Measurements from ENCODE around the gene FIGNL2. TPM values are rescaled to one million over a fixed set of nuclear protein-coding genes. Genes with fewer than 3 reads are reported as not detected.
A peak's percentile ranks its signal among the peaks of the same experiment; 100 is the strongest.

Gene FIGNL2
- total RNA-seq, 3 donors from 2014 or later: 0.16 to 1.3 (median 0.29) TPM

DNA sequence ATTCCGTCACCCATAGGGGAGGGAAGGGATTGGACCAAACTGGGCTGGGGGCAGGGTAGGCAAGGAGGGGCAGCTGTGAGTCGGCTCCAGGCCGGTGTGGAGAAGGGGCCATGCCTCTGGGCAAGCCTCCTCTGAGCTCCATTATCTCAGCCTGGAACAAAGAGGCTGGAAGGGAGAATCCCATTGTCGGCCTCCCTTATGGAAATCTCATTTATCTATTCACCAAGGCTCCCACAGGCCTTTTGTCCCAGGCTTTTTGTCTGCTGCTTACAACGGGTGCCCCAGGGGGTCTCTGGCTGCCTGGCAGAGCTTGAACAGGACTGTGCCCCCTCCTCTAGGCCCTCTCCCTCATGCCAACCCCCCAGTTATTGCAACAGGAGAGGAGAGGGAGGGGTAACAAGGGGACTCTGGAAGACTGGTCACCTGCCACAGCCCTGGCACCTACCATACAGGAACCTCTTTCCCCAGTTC, 19.5 kb downstream of the FIGNL2 start:
- H3K27ac ChIP-seq: peak overlapping the region in 1 of 2 donors; percentile 49
- H3K36me3 ChIP-seq: no peaks in the 10 kb centered on the region
- H3K4me1 ChIP-seq: peaks cover 0 to 6% of the 10 kb centered on the region in 2 donors
- no peaks in the 10 kb centered on the region for H3K27me3 ChIP-seq
- H3K4me3 ChIP-seq: no peak overlapping the region
- intact Hi-C loops (cut with DNase I; ENCODE audit: low total_unique reads): no loop called here
- TF ChIP-seq POLR2AphosphoS5 (IDR thresholded peaks at IDR 0.05) (no peak), POLR2A (IDR thresholded peaks at IDR 0.05) (no peak)
- TF ChIP-seq, protein P1, sequence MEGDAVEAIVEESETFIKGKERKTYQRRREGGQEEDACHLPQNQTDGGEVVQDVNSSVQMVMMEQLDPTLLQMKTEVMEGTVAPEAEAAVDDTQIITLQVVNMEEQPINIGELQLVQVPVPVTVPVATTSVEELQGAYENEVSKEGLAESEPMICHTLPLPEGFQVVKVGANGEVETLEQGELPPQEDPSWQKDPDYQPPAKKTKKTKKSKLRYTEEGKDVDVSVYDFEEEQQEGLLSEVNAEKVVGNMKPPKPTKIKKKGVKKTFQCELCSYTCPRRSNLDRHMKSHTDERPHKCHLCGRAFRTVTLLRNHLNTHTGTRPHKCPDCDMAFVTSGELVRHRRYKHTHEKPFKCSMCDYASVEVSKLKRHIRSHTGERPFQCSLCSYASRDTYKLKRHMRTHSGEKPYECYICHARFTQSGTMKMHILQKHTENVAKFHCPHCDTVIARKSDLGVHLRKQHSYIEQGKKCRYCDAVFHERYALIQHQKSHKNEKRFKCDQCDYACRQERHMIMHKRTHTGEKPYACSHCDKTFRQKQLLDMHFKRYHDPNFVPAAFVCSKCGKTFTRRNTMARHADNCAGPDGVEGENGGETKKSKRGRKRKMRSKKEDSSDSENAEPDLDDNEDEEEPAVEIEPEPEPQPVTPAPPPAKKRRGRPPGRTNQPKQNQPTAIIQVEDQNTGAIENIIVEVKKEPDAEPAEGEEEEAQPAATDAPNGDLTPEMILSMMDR (IDR thresholded peaks at IDR 0.05): no peak
- no peaks in the 10 kb centered on the region for H3K9me3 ChIP-seq
- no peak for DNase-seq (ENCODE audit: low spot score in 2 of 2)

DNA sequence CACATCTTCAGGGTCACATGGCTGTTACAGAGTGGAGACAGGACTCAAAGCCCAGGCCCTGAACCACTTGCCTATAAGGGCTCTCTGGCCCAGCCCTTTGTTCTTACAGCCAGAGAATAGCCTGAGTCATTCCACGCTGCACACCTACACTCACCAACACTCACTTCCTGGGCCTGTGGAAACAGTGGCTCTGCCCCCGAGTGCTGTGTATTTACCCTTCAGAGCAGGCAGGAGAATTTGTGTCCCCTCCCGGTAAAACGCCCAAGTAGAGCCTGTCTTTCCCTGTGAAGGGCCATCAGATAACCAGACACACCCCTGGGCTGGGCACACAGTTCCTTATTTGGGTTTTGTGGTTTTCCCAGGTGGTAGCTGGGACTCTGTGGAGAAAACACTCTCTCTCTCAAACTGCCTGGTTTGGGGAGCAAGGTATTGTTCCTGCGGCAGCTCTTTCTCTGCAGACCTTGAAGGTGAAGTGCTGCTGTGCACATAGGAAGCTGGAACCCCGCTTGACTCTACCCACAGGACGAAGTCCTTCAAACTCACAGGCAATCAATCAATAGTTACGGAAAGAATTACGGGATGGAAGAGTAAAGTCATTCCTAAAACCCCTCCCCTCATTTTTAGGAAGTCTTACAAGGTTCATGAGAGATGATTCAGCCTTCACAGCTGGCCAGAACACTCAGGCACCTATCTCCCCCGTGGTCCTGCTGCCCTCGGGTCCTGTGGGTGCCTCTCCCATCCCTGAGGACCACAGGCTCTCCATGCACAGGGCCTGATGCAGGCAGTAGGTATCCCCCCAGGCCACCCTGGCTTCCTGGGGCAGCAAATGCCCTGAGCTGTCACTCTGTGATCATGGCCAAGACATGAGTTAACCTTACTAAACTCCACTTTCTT, 20.3 kb downstream of the FIGNL2 start:
- H3K4me1 ChIP-seq: peaks cover 0 to 6% of the 10 kb centered on the region in 2 donors
- H3K27ac ChIP-seq: peak overlapping the region; percentile 49 to 78
- intact Hi-C loops (cut with DNase I; ENCODE audit: low total_unique reads): no loop called here
- H3K9me3 ChIP-seq: no peaks in the 10 kb centered on the region
- no peak for TF ChIP-seq POLR2A (IDR thresholded peaks at IDR 0.05)
- TF ChIP-seq, protein P1 (IDR thresholded peaks at IDR 0.05): no peak
- TF ChIP-seq POLR2AphosphoS5 (IDR thresholded peaks at IDR 0.05): no peak
- H3K4me3 ChIP-seq: no peak overlapping the region
- H3K27me3 ChIP-seq: no peaks in the 10 kb centered on the region
- peak in 1 of 2 donors; percentile 41 for DNase-seq (ENCODE audit: low spot score in 2 of 2)
- no peaks in the 10 kb centered on the region for H3K36me3 ChIP-seq

DNA sequence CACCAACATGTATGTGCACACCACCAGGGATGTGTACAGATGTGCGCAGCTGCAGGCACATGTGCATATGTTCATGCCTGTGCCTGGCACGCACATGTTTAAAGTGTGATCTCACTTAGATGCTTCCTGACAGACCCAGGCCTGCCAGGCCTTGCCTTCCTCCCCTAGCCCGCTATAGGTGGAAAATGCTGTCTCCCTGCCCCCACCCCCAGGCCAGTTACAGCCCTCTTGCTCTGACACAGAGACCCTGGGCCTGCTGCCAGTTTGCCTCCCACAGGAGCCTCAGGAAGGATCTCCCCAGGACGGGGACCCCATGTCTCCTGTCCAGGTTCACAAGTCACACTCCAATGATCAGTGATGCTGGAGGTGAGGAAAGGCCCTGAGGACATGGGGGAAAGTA, 21.6 kb downstream of the FIGNL2 start:
- Histone ChIP-seq H3K9me3 (no peaks in the 10 kb centered on the region), H3K4me3 (no peak overlapping the region), H3K27me3 (no peaks in the 10 kb centered on the region), H3K4me1 (peaks cover 0 to 6% of the 10 kb centered on the region in 2 donors), H3K36me3 (no peaks in the 10 kb centered on the region), H3K27ac (peak overlapping the region in 1 of 2 donors; percentile 10)
- no peak for DNase-seq (ENCODE audit: low spot score in 2 of 2)
- intact Hi-C loops (cut with DNase I; ENCODE audit: low total_unique reads): no loop called here
- TF ChIP-seq POLR2AphosphoS5 (IDR thresholded peaks at IDR 0.05) (no peak), POLR2A (IDR thresholded peaks at IDR 0.05) (no peak)
- TF ChIP-seq, protein P1 (IDR thresholded peaks at IDR 0.05): no peak

DNA sequence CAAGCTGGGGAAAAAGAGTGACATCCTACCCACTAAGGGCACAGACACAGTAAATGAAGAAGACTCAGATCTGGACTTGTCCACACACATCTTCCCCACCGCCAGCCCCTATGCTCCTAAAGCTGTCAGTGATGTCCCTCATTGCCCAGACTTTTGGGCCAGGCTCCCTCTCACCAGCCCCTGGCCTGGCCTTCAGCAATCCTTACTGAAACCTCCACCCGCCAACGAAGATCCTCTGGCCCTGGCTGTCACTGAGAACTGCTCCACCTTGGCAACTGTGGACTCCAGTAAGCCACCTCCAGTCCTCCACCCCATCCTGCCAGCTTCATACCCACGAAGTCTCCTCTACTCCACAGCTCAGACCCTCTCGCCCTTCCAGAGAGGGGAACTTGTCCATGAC, 23.3 kb downstream of the FIGNL2 start:
- Histone ChIP-seq H3K36me3 (no peaks in the 10 kb centered on the region), H3K4me3 (no peak overlapping the region), H3K4me1 (peaks cover 0 to 10% of the 10 kb centered on the region in 2 donors), H3K27me3 (no peaks in the 10 kb centered on the region), H3K9me3 (no peaks in the 10 kb centered on the region), H3K27ac (no peak overlapping the region)
- no peak for DNase-seq (ENCODE audit: low spot score in 2 of 2)
- intact Hi-C loops (cut with DNase I; ENCODE audit: low total_unique reads): no loop called here
- no peak for TF ChIP-seq POLR2A (IDR thresholded peaks at IDR 0.05)
- TF ChIP-seq, protein P1 (IDR thresholded peaks at IDR 0.05): no peak
- no peak for TF ChIP-seq POLR2AphosphoS5 (IDR thresholded peaks at IDR 0.05)

Data from breast epithelium (tissue), 4 donors.